A549 treated with AZD9567 at 1 μM for 4 hours (cell line): ENCODE results near the gene BRMS1L. TPM values are rescaled to one million over a fixed set of nuclear protein-coding genes. Genes with fewer than 3 reads are reported as not detected.

Experiments
- total RNA-seq: library from RNA; stranded (reverse); fragments of 200-300 nt; extraction: Qiagen RNA extraction; gene quantifications from 5 replicates; pipeline ENCODE4 v1.2.3, GENCODE V29; 2022; ENCODE audit not compliant: insufficient read depth

The BRMS1L gene, protein sequence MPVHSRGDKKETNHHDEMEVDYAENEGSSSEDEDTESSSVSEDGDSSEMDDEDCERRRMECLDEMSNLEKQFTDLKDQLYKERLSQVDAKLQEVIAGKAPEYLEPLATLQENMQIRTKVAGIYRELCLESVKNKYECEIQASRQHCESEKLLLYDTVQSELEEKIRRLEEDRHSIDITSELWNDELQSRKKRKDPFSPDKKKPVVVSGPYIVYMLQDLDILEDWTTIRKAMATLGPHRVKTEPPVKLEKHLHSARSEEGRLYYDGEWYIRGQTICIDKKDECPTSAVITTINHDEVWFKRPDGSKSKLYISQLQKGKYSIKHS
- 11.3 to 14.1 TPM (median 13.2 TPM) in 5 replicates for total RNA-seq

DNA sequence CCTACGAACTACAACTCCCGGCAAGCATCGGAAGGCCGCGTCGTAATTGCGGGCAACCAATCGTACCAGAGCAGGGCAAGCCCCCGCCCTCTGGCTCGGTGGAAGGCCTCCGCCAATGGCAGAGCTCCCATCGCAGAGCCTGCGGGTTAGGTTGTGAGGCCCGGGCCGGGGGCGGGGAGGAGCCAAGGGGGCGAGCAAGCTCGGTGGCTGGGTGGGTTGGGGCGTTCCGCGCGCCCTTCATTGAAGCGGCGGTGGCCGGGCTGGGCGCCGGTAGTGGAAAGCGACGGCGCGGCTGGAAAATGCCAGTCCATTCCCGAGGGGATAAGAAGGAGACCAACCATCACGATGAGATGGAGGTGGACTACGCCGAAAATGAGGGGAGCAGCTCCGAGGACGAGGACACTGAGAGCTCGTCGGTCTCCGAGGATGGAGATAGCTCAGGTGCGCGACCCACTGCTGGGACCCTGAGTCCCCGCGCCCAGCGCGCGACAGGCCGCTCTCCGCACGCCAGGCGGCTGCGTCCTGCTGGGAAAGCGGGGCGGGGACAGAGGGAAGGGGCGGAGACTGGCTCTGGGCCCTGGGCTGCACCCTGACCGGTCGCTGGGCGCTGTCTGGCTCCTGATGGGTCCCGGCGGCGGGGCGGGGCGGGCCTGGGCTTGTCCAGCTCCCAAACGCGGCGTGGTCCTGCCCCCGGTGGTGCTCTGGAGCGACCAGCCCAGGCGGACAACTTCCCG is at the start of gene BRMS1L:
BRMS1L (plus strand) TSS at position 121 of the 734 bp plus-strand sequence; CDS start at position 300, 179 bp downstream.

DNA sequence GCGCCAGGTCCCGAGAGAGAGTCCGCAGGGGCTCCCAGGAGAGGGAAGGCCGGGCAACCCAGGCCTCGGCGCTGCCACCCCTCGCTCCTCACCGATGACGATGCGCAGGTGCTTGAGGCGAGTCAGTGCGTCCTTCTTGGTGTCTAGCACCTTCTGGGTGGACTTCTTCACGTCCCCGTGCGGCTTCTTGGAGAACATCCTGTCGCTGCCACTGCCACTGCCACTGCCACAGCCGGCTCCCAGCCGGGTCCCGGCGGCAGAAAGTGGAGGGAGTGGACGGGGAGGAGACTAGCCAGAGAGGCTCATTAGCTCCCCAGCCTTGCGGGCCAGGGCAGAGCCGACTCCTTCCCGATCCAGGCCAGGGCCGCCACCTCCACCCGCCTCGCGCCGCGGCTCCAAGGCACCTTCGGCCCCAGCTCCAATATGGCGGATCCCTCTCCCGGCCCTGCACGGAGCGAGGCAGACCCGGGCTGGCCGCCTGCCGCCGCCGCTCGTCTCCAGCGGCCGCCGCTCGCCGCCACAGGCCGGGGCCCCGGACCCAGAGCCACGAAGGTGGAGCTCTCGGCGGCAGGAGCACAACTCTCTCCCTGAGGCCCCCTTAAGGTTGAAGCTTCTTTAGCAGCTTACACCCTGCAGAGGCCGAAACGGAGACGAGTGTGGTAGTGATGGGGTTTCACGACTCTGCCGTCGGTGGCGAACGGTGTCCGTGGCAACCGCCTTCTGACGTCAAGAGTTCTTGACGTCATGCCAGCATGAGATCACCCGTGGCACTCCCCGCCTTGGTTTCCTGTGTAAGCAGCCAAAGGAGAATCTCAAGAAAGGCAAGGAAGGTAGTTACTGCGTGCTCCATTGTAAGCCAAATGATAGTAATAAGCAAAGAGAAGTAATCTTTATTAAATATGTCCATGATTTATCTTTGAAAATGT is 17.2 kb upstream of the BRMS1L start, which contains the start of gene RALGAPA1:
RALGAPA1 (minus strand) TSS at position 658 of the 926 bp plus-strand sequence; CDS start at position 198, 460 bp downstream.

Other genes starting within 250 kb of the BRMS1L start
- 6.6 to 9.9 TPM (median 8.4 TPM) in 5 replicates for gene RALGAPA1, start 17.0 kb upstream of the BRMS1L start, total RNA-seq